Motor neuron (in vitro differentiated cells): ENCODE measurements around the gene DCHS1. TPM values are rescaled to one million over a fixed set of nuclear protein-coding genes. Genes with fewer than 3 reads are reported as not detected.

ENCODE experiments used
- ATAC-seq, 8 experiments: fragments of 200-7000 bp; cut with Tn5 transposase; replicated peaks in 6 of 8; 2 replicates each; pipeline ENCODE4 v1.8.0; 2021; ENCODE audit warnings: mild to moderate bottlenecking in 8 of 8, moderate library complexity in 8 of 8
- H3K27ac ChIP-seq, 2 donors: fragments of 250-450 bp; sonication (Bioruptor Pico); 2 replicates each; pipeline ENCODE4 v1.9.0; 2021; ENCODE audit warnings: antibody characterized with exemption in 2 of 2, mild to moderate bottlenecking in 2 of 2, moderate library complexity in 1 of 2
- H3K4me1 ChIP-seq, 2 donors: fragments of 250-450 bp; sonication (Bioruptor Pico); replicated peaks in 1 of 2; 2 replicates each; pipeline ENCODE4 v1.6.1; 2021; ENCODE audit warnings: antibody characterized with exemption in 2 of 2, mild to moderate bottlenecking in 2 of 2, moderate library complexity in 1 of 2
- H3K4me3 ChIP-seq, 5 donors: fragments of 250-450 bp; sonication (Bioruptor Pico); 2 replicates each; pipeline ENCODE4 v1.9.0; 2021; ENCODE audit warnings: antibody characterized with exemption in 5 of 5, mild to moderate bottlenecking in 5 of 5, moderate library complexity in 4 of 5
- WGBS, 10 experiments: fragments of 450-650 bp; shearing (Covaris generic); methylation state at CpG; one replicate each; pipeline ENCODE4 v1.0.0; 2022; 5-methylcytosine and 5-hydroxymethylcytosine counted together
- in situ Hi-C, 9 experiments: fragments of 400-800 bp; cut with MboI; loops; one replicate each; pipeline ENCODE4 v1.15.0; 2021; ENCODE audit warnings: low sequenced_read_pairs in 9 of 9, low pct_unique_long_range_greater_than_20kb in 2 of 9; ENCODE audit not compliant: unreplicated experiment in 9 of 9
- total RNA-seq, 8 experiments: library from RNA; unstranded; fragments of 300-600 nt; gene quantifications; 2 replicates each; pipeline versions ENCODE4 v1.2.3 to v1.2.4, GENCODE V29; 2022

The DCHS1 gene
- total RNA-seq, 8 experiments from 2014 or later, result 3.9 to 45.4 (median 24.3) TPM

DNA sequence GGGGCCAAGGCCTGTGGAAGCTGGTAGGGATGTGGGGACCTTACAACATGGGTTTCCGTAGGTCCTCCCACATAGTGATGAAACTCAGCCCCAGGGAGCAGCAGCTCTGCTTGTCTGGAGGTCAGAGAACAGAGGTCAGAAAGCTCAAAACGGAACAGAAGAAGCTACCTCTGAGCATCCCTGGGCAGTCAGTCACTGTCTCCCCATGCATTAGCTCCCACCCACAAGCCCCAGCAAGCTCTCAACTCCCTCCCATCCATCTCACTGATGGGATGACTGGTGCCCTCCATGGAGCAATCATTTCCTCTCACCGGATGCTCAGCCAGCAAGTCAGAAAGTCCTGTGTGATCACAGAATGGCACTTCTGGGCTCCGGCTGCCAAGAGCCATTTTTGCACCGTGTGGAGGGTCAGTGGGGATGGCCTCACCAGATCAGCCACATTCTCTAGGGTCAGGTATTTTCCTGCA, 38.3 kb downstream of the DCHS1 start:
- in situ Hi-C loops, result loop anchor here in 2 of 9 experiments (25.0 kb wide), 1 partner anchor 230 kb away; the partner anchor contains the start of gene SMPD1 (in 2 of the 2)
- WGBS, 10 experiments, result 50 to 100% (median 77%) methylated on average over 1 to 3 of the region's 5 CpGs; no CpG with 5 or more reads in 6 of the 10 experiments
- no peak for ATAC-seq
- Histone ChIP-seq H3K4me1 (peaks cover 15% of the 10 kb centered on the region in 2 donors), H3K27ac (no peak overlapping the region), H3K4me3 (no peak overlapping the region)

- Histone ChIP-seq H3K4me3 (no peak overlapping the region), H3K4me1 (peaks cover 15% of the 10 kb centered on the region in 2 donors), H3K27ac (no peak overlapping the region)
- WGBS, 10 experiments, result 35 to 100% (median 93%) methylated on average over 2 to 3 of the region's 14 CpGs; no CpG with 5 or more reads in 7 of the 10 experiments
- no peak for ATAC-seq
- in situ Hi-C loops, result loop anchor here in 2 of 9 experiments (25.0 kb wide), 1 partner anchor 229 kb away; the partner anchor contains the start of gene SMPD1 (in 2 of the 2)
These were observed 38.9 kb downstream of the DCHS1 start for GRCh38 chr11:6616596-6617250.

DNA sequence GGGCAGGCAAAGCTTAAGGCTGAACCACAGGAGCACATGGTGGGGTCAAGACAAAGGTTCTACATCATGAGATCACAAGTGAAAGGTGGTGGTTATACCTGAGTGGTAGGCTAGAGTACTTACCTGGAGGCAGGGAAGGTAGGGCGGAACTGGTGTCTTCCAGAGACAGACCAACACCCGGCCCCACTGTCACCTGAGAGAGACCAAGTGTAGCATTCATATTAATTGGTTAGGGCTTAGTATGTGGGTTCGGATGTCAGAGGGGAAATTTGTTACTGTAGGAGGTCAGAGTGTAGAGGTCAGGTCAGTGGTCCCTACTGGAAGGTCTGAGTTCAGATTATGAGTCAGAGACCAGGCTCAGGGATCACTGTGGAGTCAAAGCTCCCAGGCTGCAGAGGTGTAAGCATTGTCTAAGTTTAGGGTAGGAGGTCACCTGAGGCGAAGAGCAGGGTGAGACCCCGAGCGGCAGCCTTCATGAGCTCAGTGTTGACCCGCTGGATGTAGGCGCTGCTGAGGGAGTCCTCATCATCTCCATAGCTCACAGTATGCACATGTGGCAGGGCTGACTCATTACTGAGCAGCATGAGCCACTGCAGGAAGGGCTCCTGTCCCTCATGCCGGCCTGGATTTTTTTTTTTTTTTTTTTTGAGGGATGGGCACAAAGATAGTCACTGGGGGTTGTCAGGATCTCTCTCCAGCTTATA, 39.6 kb downstream of the DCHS1 start:
- in situ Hi-C loops, result loop anchor here in 2 of 9 experiments (25.0 kb wide), 1 partner anchor 229 kb away; the partner anchor contains the start of gene SMPD1 (in 2 of the 2)
- H3K4me3 ChIP-seq, result no peak overlapping the region
- peaks cover 18 to 19% of the 10 kb centered on the region in 2 donors for H3K4me1 ChIP-seq
- no peak overlapping the region for H3K27ac ChIP-seq
- 59 to 100% (median 89%) methylated on average over 1 to 6 of the region's 9 CpGs; no CpG with 5 or more reads in 2 of the 10 experiments for WGBS, 10 experiments
- peak in 2 of 8 experiments; percentile 1 to 4 for ATAC-seq

GRCh38 chr11:6615046-6615445, 40.6 kb downstream of the DCHS1 start:
- Histone ChIP-seq H3K4me3 (no peak overlapping the region), H3K4me1 (peaks cover 19 to 21% of the 10 kb centered on the region in 2 donors), H3K27ac (no peak overlapping the region)
- 80 to 100% (median 97%) methylated on average over 1 to 4 of the region's 5 CpGs; no CpG with 5 or more reads in 7 of the 10 experiments for WGBS, 10 experiments
- no peak for ATAC-seq
- in situ Hi-C loops, result loop anchor here in 2 of 9 experiments (25.0 kb wide), 1 partner anchor 228 kb away; the partner anchor contains the start of gene SMPD1 (in 2 of the 2)

DNA sequence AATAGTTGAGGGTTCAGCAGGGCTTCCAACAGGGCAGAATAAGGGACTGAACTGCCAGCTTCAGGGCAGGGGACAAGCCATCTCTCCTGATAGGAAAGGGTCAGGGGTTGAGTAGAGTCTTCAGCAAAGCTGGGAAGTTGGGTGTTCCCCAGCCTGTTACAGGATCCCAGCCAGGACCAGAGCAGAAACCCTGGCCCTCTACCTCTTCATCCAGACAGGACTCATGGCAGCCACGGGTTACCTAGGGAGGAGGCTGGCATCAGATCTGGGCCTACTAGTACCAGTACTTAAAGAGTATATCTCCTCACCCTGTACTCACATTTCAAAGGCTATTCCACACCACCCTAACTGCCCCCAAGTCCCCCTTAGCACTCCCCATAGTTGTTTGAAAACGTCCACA, 41.2 kb downstream of the DCHS1 start:
- in situ Hi-C loops, result loop anchor here in 2 of 9 experiments (25.0 kb wide), 1 partner anchor 227 kb away; the partner anchor contains the start of gene SMPD1 (in 2 of the 2)

DNA sequence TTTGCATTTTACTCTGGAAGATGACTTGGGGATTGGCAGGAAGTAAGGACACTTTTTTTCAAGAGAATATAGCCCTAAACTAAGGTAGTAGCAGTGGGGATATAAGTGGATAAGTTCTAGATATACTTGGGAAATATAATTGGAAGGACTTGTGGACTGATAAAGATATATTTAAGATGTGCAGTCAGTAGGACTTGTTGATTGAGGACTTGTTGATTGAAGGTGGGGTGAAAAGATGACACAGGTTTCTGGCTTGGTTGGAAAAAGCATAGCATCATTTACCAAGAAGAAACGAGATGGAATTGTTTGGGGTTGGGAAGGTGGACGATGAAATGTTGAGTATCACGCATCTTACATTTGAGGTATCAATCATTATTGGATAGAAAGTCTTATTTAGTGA, 42.1 kb downstream of the DCHS1 start:
- in situ Hi-C loops, result loop anchor here in 2 of 9 experiments (25.0 kb wide), 1 partner anchor 226 kb away; the partner anchor contains the start of gene SMPD1 (in 2 of the 2)
- Histone ChIP-seq H3K4me3 (peak overlapping the region in 2 of 5 donors; percentile 75 to 98), H3K27ac (peak overlapping the region; percentile 97 to 98), H3K4me1 (peaks cover 12 to 16% of the 10 kb centered on the region in 2 donors)
- no peak for ATAC-seq
- 81 to 100% (median 92%) methylated on average over 1 to 3 of the region's 3 CpGs for WGBS, 10 experiments

More for the DNA sequence above, 41.2 kb downstream of the DCHS1 start:
- WGBS, 10 experiments, result 80 to 100% methylated on average over 1 of the region's 2 CpGs; no CpG with 5 or more reads in 8 of the 10 experiments
- Histone ChIP-seq H3K27ac (no peak overlapping the region), H3K4me1 (peaks cover 15 to 18% of the 10 kb centered on the region in 2 donors), H3K4me3 (no peak overlapping the region)
- ATAC-seq, result no peak

DNA sequence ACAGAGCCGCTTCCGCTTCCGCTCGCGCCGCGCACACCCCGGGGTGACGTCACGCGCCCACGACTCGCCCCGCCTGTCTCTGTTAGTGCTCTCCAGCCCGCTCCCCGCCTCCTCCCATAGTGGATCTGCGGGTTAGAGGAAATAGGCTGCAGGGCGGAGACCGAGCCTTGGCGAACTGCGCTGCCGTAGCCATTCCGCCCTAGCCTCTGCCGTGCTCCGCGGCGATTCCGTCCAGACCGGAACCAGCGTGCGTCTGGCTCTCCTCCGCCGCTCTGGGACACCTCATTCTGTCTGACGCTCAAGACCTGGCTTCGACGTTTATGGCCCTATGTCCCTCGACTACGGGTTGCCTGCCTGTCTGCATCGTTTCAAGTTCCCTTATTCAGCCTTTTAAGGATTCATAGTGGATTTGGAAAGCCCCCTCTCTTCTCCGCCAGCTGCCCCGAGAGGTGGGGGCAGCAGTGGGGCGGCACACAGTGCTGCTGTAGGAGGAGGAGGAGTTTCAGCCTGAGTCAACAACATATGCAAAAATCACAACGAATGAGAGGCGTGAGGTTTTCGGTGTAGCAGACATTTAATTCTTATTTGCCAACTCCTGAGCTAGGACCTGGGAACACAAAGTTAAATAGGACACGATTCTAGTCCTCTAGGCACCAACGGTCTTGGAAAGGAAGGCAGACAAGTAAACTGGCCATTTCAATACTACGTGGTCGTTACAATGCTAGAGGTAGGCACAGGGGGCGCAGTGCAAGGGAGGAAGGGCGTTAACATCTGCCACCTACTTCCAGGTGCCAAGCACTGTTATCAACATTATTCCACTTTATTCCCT, 43.2 kb downstream of the DCHS1 start, which contains the start of gene TAF10:
Gene TAF10, minus strand, starts transcription at position 4 of the 829 bp plus-strand sequence. CDS start 27 bp downstream, outside the sequence.
- in situ Hi-C loops, result loop anchor here in 2 of 9 experiments (25.0 kb wide), 1 partner anchor 225 kb away; the partner anchor contains the start of gene SMPD1 (in 2 of the 2)
- Histone ChIP-seq H3K27ac (peak within 1 kb of the TSS; percentile 97 to 98), H3K4me3 (peak within 1 kb of the TSS; percentile 67 to 99 (median 75)), H3K4me1 (peaks cover 11 to 13% of the 10 kb centered on the region in 2 donors)
- peak; percentile 84 to 92 (median 88) for ATAC-seq
- 0 to 17% (median 0%) methylated on average over 1 to 10 of the region's 51 CpGs; no CpG with 5 or more reads in 3 of the 10 experiments for WGBS, 10 experiments

DNA sequence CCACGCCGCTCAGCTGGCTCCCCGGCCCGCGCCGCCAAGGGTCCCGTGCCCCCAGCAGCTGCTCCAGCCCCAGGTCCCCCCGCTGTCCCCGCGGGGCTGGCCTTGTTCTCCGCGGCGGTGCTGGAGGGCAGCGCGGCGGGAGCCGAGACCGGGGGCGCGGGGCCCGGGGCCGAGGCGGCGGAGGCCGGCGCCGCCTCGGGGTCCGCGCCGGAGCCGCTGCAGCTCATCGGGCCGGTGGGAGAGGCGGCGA, 43.7 kb downstream of the DCHS1 start:
- in situ Hi-C loops, result loop anchor here in 2 of 9 experiments (25.0 kb wide), 1 partner anchor 225 kb away; the partner anchor contains the start of gene SMPD1 (in 2 of the 2)
- no CpG with 5 or more reads among the region's 36 CpGs for WGBS, 10 experiments
- peak overlapping the region; percentile 97 to 98 for H3K27ac ChIP-seq
- ATAC-seq, result no peak
- H3K4me1 ChIP-seq, result peaks cover 13 to 19% of the 10 kb centered on the region in 2 donors
- peak overlapping the region; percentile 67 to 99 (median 75) for H3K4me3 ChIP-seq

- ATAC-seq, result peak; percentile 13 to 38 (median 32)
- Histone ChIP-seq H3K4me1 (peaks cover 18 to 24% of the 10 kb centered on the region in 2 donors), H3K4me3 (peak overlapping the region; percentile 67 to 99 (median 75)), H3K27ac (peak overlapping the region; percentile 97 to 98)
- WGBS, 10 experiments, result 0 to 80% (median 33%) methylated on average over 1 to 10 of the region's 39 CpGs; no CpG with 5 or more reads in 3 of the 10 experiments
- in situ Hi-C loops, result loop anchor here in 2 of 9 experiments (25.0 kb wide), 1 partner anchor 224 kb away; the partner anchor contains the start of gene SMPD1 (in 2 of the 2)
These were observed 44.3 kb downstream of the DCHS1 start for GRCh38 chr11:6611092-6611962.

- ATAC-seq, result no peak
- 100% methylated on average over 2 of the region's 6 CpGs; no CpG with 5 or more reads in 9 of the 10 experiments for WGBS, 10 experiments
- Histone ChIP-seq H3K4me1 (peaks cover 25 to 32% of the 10 kb centered on the region in 2 donors), H3K4me3 (no peak overlapping the region), H3K27ac (no peak overlapping the region)
- in situ Hi-C loops, result loop anchor here in 2 of 9 experiments (25.0 kb wide), 1 partner anchor 223 kb away; the partner anchor contains the start of gene SMPD1 (in 2 of the 2)
These were observed 45.0 kb downstream of the DCHS1 start for GRCh38 chr11:6610591-6610990.

GRCh38 chr11:6609502-6610015, 46.0 kb downstream of the DCHS1 start:
- 67 to 100% (median 89%) methylated on average over 1 to 6 of the region's 8 CpGs; no CpG with 5 or more reads in 1 of the 10 experiments for WGBS, 10 experiments
- no peak overlapping the region for H3K4me3 ChIP-seq
- in situ Hi-C loops, result loop anchor here in 2 of 9 experiments (25.0 kb wide), 1 partner anchor 222 kb away; the partner anchor contains the start of gene SMPD1 (in 2 of the 2)
- peaks cover 30 to 41% of the 10 kb centered on the region in 2 donors for H3K4me1 ChIP-seq
- H3K27ac ChIP-seq, result no peak overlapping the region
- ATAC-seq, result no peak
